AG10803 (cell line): Measurements from ENCODE around the gene PCSK4.

Experiments used
- DNase-seq: peaks from one replicate; pipeline ENCODE4 v3.0.0; 2010; ENCODE audit warnings: low read depth
- H3K4me3 ChIP-seq: 2 replicates; pipeline ENCODE4 v1.5.1; 2011; ENCODE audit warnings: mild to moderate bottlenecking, low read length, control low read depth
- CTCF ChIP-seq: conservative IDR thresholded peaks from 2 replicates; pipeline ENCODE4 v1.5.1; 2011; ENCODE audit warnings: mild to moderate bottlenecking, low read length, control low read depth, inconsistent platforms

Gene PCSK4

DNA sequence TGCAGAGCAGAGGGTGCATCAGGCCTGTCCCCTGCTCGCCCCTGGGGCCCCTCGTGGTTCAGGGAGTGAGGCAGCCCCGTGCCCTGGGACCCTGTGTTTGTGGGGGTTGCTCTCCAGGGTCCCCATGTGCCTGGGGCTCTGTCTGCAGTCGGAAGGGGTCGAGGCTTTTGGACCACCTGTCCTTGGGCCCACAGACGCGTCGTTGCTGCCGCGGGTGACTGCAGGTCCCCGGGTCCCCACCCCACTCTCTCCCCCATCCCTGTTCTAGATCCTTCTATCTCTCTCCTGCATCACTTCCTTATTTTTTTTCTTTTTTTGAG lies 1.9 kb downstream of the PCSK4 start:
- no peak for TF ChIP-seq CTCF
- no peak overlapping the region for H3K4me3 ChIP-seq
- DNase-seq = no peak

DNA sequence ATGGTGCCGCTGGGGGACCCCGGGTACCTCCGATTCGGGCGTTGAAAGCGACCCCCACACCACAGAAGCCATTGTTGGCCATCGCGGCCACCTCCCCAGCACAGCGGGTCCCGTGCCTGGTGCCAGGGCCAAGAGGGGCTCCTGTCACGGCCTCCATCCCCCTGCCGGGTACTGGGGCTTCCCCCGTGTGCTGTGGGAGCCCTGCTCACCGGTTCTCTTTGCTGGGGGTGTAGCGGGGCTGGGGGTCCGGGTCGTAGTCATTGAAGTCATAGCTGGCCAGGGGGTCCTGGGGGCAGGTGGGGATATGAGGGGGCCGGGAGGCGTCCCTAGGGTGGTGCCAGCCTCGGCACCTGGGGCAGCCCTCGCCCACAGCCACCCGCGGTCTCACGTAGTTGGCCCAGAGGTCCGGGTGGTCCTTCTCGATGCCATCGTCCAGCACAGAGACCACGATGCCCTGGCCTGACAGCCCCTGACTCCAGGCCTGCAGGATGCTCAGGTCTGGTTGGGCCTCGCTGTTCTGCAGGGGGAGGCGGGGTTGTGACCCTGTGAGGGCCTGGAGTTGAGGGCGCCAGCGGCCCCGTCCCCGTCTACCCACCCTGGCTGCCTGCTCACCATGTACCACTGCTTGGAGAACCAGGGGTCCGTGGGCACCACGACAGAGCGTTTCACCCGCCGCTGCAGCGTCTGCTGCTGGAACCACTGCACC lies 2.4 kb downstream of the PCSK4 start:
- TF ChIP-seq CTCF = no peak
- no peak overlapping the region for H3K4me3 ChIP-seq
- no peak for DNase-seq

DNA sequence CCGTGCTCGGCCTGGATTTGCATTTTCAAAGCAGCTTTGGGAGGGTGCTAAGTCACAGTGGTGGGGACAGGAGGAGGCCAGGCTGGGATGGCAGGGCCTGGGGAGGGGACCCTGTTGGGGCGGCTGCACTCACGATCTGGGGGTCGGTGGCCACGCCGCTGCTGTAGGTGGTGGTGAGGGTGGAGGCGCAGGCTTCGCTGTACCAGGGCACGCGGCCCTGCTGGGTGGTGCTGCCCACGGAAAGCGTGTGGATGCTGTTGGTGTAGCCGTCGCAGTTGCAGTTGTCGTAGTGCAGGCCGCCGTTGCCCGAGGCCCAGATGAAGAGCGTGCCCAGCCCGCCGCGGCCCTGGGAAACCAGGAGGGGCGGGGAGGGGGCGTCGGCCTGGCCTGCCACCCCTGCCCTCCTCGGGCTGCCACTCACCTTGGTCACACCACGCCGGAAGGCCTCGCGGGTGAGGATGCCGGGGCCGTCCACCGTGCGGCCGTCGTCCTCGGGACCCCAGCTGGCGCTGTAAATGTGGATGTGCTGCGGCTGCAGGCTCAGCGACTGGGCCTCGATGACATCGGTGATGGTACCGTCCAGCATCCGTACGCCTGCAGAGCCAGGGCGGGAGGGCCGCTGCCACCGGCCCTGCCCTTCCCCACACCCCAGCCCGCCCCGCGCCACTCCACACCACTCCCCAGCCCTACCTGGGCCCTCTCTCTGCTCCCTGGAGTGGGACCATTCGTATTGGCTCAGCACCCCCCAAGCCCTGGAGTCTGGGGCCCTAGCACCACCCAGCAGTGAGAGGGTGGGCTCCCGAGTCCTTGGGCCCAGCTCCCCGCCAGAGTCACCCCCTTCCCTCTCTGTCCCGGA lies 3.2 kb downstream of the PCSK4 start:
- no peak overlapping the region for H3K4me3 ChIP-seq
- DNase-seq = no peak
- TF ChIP-seq CTCF = no peak

DNA sequence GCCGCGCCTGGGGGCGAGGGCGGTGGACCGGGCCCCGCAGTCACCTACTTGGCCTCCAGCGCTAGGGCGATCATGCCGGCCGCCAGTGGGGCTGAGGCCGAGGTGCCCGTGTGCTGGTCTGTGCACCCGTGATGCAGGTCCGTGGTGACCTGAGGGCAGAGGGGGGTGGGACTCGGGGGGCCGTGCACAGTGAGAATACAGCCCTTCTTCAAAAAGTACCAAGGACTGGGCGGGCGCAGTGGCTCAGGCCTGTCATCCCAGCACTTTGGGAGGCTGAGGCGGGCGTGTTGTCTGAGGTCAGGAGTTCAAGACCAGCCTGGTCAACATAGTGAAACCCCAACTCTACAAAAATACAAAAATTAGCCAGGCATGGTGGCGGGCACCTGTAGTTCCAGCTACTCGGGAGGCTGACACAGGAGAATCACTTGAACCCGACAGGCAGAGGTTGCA lies 6.1 kb downstream of the PCSK4 start:
- TF ChIP-seq CTCF = no peak
- no peak overlapping the region for H3K4me3 ChIP-seq
- no peak for DNase-seq

- TF ChIP-seq CTCF = no peak
- no peak for DNase-seq
- no peak overlapping the region for H3K4me3 ChIP-seq
These were observed 6.8 kb downstream of the PCSK4 start for GRCh38 chr19:1483131-1483978.

DNA sequence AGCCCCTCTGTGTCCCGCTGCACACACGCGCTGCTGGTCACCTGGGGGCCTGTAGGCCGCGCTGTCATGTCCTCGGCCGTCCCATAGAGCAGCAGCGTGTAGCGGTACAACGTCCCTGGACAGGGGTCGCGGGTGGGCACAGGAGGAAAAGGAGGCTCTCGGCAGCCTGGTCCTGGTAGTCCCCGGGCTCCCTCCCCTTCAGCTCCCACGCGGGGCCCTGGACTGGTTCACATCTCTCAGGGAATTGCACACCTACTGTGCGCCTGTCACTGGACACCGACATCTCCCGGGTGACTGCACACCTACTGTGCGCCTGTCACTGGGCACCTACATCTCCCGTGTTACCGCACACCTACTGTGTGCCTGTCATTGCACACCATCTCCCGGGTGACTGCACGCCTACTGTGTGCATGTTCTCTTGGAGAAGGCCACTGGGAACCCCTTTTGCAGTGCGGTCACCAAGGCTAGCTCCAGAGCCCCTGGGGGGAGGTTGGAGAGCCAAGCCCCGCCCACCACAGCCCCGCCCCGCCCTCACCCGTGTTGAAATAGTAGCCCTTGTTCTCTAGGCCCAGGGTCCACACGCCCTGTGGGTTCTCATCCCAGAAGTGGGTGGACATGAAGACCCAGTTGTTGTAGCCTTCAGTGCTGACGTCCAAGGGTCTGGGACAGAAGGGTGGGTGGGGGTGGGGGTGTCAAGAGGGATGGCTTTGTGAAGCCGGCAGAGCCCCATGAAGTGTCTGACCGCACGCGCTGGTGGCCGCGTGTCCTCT lies 7.6 kb downstream of the PCSK4 start:
- no peak for TF ChIP-seq CTCF
- no peak overlapping the region for H3K4me3 ChIP-seq
- DNase-seq = no peak
